Fibroblast of lung (primary cell): ENCODE measurements around the gene SGIP1. TPM values are rescaled to one million over a fixed set of nuclear protein-coding genes. Genes with fewer than 3 reads are reported as not detected.

Experiments
- DNase-seq, 2 donors: peaks; one replicate each; pipeline versions ENCODE4 v3.0.0 to v3.0.0-alpha.2; 2010; ENCODE audit warnings: low read depth in 2 of 2
- H2AFZ ChIP-seq: 2 replicates; pipeline ENCODE4 v1.5.1; 2012; ENCODE audit warnings: low read length, control low read depth, inconsistent platforms
- H3K27ac ChIP-seq: 2 replicates; pipeline ENCODE4 v1.5.1; 2011; ENCODE audit warnings: low read length, control low read depth; ENCODE audit not compliant: insufficient read depth
- H3K27me3 ChIP-seq: 2 replicates; pipeline ENCODE4 v1.5.1; 2011; ENCODE audit warnings: mild to moderate bottlenecking, low read length; ENCODE audit not compliant: control insufficient read depth, insufficient read depth
- H3K36me3 ChIP-seq: 2 replicates; pipeline ENCODE4 v1.5.1; 2011; ENCODE audit warnings: low read length; ENCODE audit not compliant: control insufficient read depth, insufficient read depth
- H3K4me1 ChIP-seq: 2 replicates; pipeline ENCODE4 v1.5.1; 2011; ENCODE audit warnings: low read length; ENCODE audit not compliant: control insufficient read depth, insufficient read depth; ENCODE audit errors: extremely low read depth
- H3K4me2 ChIP-seq: 2 replicates; pipeline ENCODE4 v1.5.1; 2011; ENCODE audit warnings: low read length, control low read depth; ENCODE audit not compliant: insufficient read depth; ENCODE audit errors: extremely low read depth
- H3K4me3 ChIP-seq, 4 experiments: fragments of 200-600 bp in 1 of 4; sonication (generic) in 1 of 4; replicated peaks in 1 of 4; 2 replicates each; pipeline ENCODE4 v1.5.1; 2011 to 2016; ENCODE audit warnings: low read length in 4 of 4, low read depth in 3 of 4, mild to moderate bottlenecking in 3 of 4, control low read depth in 2 of 4, inconsistent platforms in 1 of 4, mixed read lengths in 1 of 4; ENCODE audit not compliant: insufficient read depth in 1 of 4; ENCODE audit errors: control extremely low read depth in 1 of 4
- H3K79me2 ChIP-seq: 2 replicates; pipeline ENCODE4 v1.5.1; 2012; ENCODE audit warnings: mild to moderate bottlenecking, low read length, inconsistent platforms; ENCODE audit not compliant: control insufficient read depth, insufficient read depth
- H3K9ac ChIP-seq: 2 replicates; pipeline ENCODE4 v1.5.1; 2011; ENCODE audit warnings: mild to moderate bottlenecking, low read length, control low read depth; ENCODE audit not compliant: insufficient read depth
- H3K9me3 ChIP-seq: 2 replicates; pipeline ENCODE4 v1.5.1; 2012; ENCODE audit warnings: low read depth, low read length; ENCODE audit not compliant: control insufficient read depth, insufficient read depth
- H4K20me1 ChIP-seq: 2 replicates; pipeline ENCODE4 v1.5.1; 2011; ENCODE audit warnings: low read length; ENCODE audit not compliant: control insufficient read depth, insufficient read depth; ENCODE audit errors: extremely low read depth
- CTCF ChIP-seq, 2 donors: IDR thresholded peaks in 1 of 2; conservative IDR thresholded peaks in 1 of 2; 1 replicate in 1 of 2; 2 replicates in 1 of 2; pipeline ENCODE4 v1.5.1; 2011 to 2012; ENCODE audit warnings: low read length in 2 of 2, control low read depth in 1 of 2, inconsistent platforms in 1 of 2, low read depth in 1 of 2, mild to moderate bottlenecking in 1 of 2
- EZH2 ChIP-seq: IDR thresholded peaks from 2 replicates; pipeline ENCODE4 v1.5.1; 2012; ENCODE audit warnings: low read length, control low read depth, mild to moderate bottlenecking; ENCODE audit errors: missing control alignments
- polyA plus RNA-seq, 2 donors: library from polyadenylated mRNA; depleted of rRNA in 1 of 2; stranded (reverse) in 1 of 2; unstranded in 1 of 2; fragments of >200 nt; gene quantifications; 2 replicates each; pipeline ENCODE4 v1.2.1, GENCODE V29; 2011 to 2012; ENCODE audit warnings: missing spikeins in 1 of 2
- total RNA-seq: library from RNA; depleted of rRNA; stranded (reverse); fragments of >200 nt; gene quantifications from 2 replicates; pipeline ENCODE4 v1.2.1, GENCODE V29; 2014

Gene SGIP1
- total and polyA plus RNA-seq, 2 donors (not counting 1 experiment from before 2014, with no cell fraction given) = 37.8 to 77.6 TPM

DNA sequence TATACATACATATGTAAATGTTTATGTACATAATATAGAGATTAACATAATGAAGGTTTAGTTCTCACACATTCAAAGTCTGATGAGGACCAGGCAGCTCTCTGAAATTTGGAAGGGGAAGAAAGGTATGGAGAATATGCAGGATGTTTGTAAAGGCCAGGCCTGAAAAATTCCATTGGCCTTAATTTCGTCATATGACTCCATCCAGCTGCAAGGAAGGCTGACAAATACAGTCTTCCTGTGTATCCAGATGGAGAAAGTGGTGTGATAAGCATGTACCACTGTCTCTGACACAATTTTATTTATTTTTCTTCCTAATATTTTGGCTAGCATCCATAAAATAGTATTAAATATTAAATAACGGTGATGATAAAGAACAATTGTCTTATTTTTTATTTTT, 6.3 kb upstream of the SGIP1 start:
- peak overlapping the region; percentile 76 for H3K27ac ChIP-seq
- DNase-seq = peak; percentile 79 to 80
- peaks cover 18% of the 10 kb centered on the region for H3K4me1 ChIP-seq
- H3K79me2 ChIP-seq = no peaks in the 10 kb centered on the region
- H4K20me1 ChIP-seq = no peaks in the 10 kb centered on the region
- H3K9me3 ChIP-seq = no peaks in the 10 kb centered on the region
- no peaks in the 10 kb centered on the region for H3K36me3 ChIP-seq
- no peak overlapping the region for H2AFZ ChIP-seq
- H3K4me2 ChIP-seq = no peak overlapping the region
- no peak overlapping the region for H3K9ac ChIP-seq
- no peak overlapping the region for H3K4me3 ChIP-seq
- H3K27me3 ChIP-seq = no peaks in the 10 kb centered on the region
- no peak for TF ChIP-seq CTCF (conservative IDR thresholded peaks at IDR 0.05 in 1 of 2, IDR thresholded peaks at IDR 0.05 in 1 of 2; ENCODE audit: low read depth in 1 of 2, low read length in 2 of 2)
- TF ChIP-seq EZH2 = no peak

GRCh38 chr1:66528580-66528979, 5.4 kb upstream of the SGIP1 start:
- Histone ChIP-seq H2AFZ (no peak overlapping the region), H3K9ac (no peak overlapping the region), H3K4me3 (no peak overlapping the region), H3K4me2 (no peak overlapping the region), H3K27me3 (no peaks in the 10 kb centered on the region), H3K27ac (no peak overlapping the region), H3K79me2 (peaks cover 2% of the 10 kb centered on the region), H4K20me1 (no peaks in the 10 kb centered on the region), H3K4me1 (peaks cover 20% of the 10 kb centered on the region), H3K9me3 (no peaks in the 10 kb centered on the region), H3K36me3 (no peaks in the 10 kb centered on the region)
- TF ChIP-seq CTCF (conservative IDR thresholded peaks at IDR 0.05 in 1 of 2, IDR thresholded peaks at IDR 0.05 in 1 of 2; ENCODE audit: low read depth in 1 of 2, low read length in 2 of 2) (no peak), EZH2 (no peak)
- DNase-seq = no peak

GRCh38 chr1:66532214-66532613, 1.7 kb upstream of the SGIP1 start:
- no peaks in the 10 kb centered on the region for H3K36me3 ChIP-seq
- peak overlapping the region; percentile 85 for H3K4me2 ChIP-seq
- DNase-seq = no peak

More at GRCh38 chr1:66532214-66532613, 1.7 kb upstream of the SGIP1 start:
- no peak overlapping the region for H2AFZ ChIP-seq
- TF ChIP-seq EZH2 (no peak), CTCF (conservative IDR thresholded peaks at IDR 0.05 in 1 of 2, IDR thresholded peaks at IDR 0.05 in 1 of 2; ENCODE audit: low read depth in 1 of 2, low read length in 2 of 2) (no peak)
- peaks cover 35% of the 10 kb centered on the region for H3K79me2 ChIP-seq
- H3K27ac ChIP-seq = peak overlapping the region; percentile 98
- peaks cover 12% of the 10 kb centered on the region for H3K4me1 ChIP-seq
- H4K20me1 ChIP-seq = no peaks in the 10 kb centered on the region
- peak overlapping the region in 2 of 4 experiments; percentile 47 to 70 for H3K4me3 ChIP-seq
- H3K9me3 ChIP-seq = no peaks in the 10 kb centered on the region
- H3K27me3 ChIP-seq = no peaks in the 10 kb centered on the region
- peak overlapping the region; percentile 21 for H3K9ac ChIP-seq
